ENCODE measurements around the gene AGAP1.

The AGAP1 gene

DNA sequence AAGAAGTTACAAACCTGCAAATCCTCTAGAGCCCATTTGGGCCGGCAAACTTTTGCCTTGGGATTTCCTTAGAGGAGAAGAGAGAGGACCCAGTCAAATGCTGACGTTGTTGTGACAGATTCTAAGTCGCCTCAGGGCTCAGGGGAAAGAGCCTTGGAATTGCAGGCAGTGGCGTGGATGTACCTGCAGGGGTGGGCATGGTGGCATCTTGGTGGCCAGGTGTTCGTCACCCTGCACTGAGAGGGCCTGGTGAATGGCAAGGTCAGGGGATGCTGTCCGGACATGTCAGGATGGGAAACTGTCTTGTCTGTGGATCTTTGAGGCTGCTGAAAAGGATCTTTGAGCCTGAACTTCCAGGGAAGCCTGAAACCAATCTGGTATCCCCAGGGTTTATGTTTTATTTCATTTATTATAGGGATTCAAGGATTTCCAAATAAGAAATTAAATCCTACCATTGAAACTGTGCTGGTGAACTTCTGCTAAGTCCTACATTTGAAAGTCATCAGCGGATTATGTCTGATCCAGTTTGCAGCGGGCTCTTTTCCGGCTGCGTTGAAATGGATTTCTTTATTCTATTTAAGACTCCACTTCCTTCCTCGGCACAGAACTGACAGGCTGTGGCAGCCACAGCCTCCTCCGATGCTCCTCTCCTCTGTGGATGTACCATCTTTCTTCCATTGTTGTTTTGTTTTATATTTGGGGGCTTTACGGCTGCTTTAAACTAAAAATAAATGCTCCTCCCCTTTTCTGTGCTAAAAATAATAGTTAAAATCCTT, 207.6 kb downstream of the AGAP1 start:
- WGBS, 2 experiments = 92 to 94% methylated on average over 11 to 12 of the region's 13 CpGs
- Histone ChIP-seq H3K9me3 (ENCODE audit: control insufficient read depth, low read length) (peaks cover 2% of the 10 kb centered on the region), H3K4me1 (ENCODE audit: control insufficient read depth, insufficient read depth, low read length) (peaks cover 16% of the 10 kb centered on the region), H3K27me3 (ENCODE audit: control insufficient read depth, insufficient read depth, low read length, poor library complexity, severe bottlenecking) (no peaks in the 10 kb centered on the region), H3K36me3 (ENCODE audit: control insufficient read depth, insufficient read depth, low read length) (no peaks in the 10 kb centered on the region), H3K27ac (ENCODE audit: insufficient read depth, low read depth, low read length, poor library complexity, severe bottlenecking) (no peak overlapping the region), H3K4me3 (ENCODE audit: insufficient read depth, low read depth, low read length) (no peak overlapping the region)

DNA sequence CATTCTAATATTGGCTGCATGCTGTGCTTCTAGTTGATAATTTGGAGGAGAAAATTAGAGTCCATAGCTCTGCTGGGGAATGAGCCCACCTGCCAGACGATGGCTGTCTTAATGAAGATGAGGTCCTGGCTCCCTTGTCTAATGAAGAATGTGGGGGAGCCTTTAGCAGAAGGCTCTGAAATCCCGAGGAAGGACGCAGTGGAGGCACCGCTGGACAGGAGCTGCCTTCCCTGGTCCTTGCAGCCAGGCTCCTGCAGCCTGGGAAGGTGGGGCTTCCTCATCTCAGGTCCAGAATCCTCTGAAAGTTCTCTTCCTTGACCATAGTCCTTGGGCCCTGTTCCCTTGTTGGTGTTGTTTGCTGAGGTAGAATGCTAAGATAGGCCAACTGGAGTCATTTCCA, 208.3 kb downstream of the AGAP1 start:
- WGBS, 2 experiments = 78 to 84% methylated on average over 4 of the region's 4 CpGs
- Histone ChIP-seq H3K36me3 (ENCODE audit: control insufficient read depth, insufficient read depth, low read length) (no peaks in the 10 kb centered on the region), H3K27ac (ENCODE audit: insufficient read depth, low read depth, low read length, poor library complexity, severe bottlenecking) (no peak overlapping the region), H3K4me3 (ENCODE audit: insufficient read depth, low read depth, low read length) (no peak overlapping the region), H3K4me1 (ENCODE audit: control insufficient read depth, insufficient read depth, low read length) (peaks cover 16% of the 10 kb centered on the region), H3K27me3 (ENCODE audit: control insufficient read depth, insufficient read depth, low read length, poor library complexity, severe bottlenecking) (no peaks in the 10 kb centered on the region), H3K9me3 (ENCODE audit: control insufficient read depth, low read length) (peaks cover 2% of the 10 kb centered on the region)

DNA sequence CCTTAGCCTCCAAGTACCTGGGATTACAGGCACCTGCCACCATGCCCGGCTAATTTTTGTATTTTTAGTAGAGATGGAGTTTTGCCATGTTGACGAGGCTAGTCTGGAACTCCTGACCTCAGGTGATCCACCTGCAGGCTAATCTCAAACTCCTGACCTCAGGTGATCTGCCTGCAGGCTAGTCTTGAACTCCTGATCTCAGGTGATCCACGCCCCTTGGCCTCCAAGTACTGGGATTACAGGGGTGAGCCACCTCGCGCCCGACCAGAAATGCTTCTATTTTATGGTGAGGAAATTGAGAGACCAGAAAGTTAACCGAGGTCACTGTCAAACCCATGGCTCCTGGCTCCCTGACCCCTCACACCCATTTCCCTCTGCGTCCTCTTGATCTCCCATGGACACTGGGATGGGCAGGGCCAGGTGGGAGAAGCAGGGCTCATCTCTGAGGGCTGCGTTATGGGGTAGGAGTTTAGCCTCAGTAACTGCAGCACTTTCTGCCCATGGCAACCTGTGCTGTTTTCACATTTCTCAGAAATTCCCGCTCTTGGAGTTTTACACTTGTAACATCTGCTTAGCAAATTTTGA, 210.0 kb downstream of the AGAP1 start:
- no peaks in the 10 kb centered on the region for H3K27me3 ChIP-seq (ENCODE audit: control insufficient read depth, insufficient read depth, low read length, poor library complexity, severe bottlenecking)
- H3K27ac ChIP-seq (ENCODE audit: insufficient read depth, low read depth, low read length, poor library complexity, severe bottlenecking) = no peak overlapping the region
- H3K9me3 ChIP-seq (ENCODE audit: control insufficient read depth, low read length) = no peaks in the 10 kb centered on the region
- no peaks in the 10 kb centered on the region for H3K36me3 ChIP-seq (ENCODE audit: control insufficient read depth, insufficient read depth, low read length)
- H3K4me1 ChIP-seq (ENCODE audit: control insufficient read depth, insufficient read depth, low read length) = peaks cover 16% of the 10 kb centered on the region
- no peak overlapping the region for H3K4me3 ChIP-seq (ENCODE audit: insufficient read depth, low read depth, low read length)
- WGBS, 2 experiments = 92 to 94% methylated on average over 10 of the region's 10 CpGs

DNA sequence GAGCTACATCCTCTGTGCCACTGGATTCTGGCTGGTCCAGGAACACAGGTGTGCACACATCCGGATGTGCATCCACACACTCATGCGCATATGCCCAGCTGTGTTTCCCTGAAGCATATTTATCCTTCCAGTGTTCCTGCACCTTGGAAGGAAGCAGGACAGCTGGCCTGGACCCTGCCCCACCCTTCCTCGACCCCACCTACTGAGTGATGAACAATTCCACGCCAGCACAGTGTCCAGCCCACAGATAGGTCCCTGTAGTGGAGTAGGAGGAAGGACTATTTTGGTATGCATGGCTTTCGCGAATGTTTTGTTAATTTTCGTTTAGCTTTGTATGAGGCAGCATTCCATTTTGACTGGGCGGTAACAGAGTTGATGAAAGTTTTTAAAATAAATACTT, 211.5 kb downstream of the AGAP1 start:
- Histone ChIP-seq H3K36me3 (ENCODE audit: control insufficient read depth, insufficient read depth, low read length) (no peaks in the 10 kb centered on the region), H3K4me1 (ENCODE audit: control insufficient read depth, insufficient read depth, low read length) (peaks cover 11% of the 10 kb centered on the region)
- WGBS, 2 experiments = 94% methylated on average over 8 of the region's 8 CpGs

GRCh38 chr2:235706506-235706905, 212.7 kb downstream of the AGAP1 start:
- Histone ChIP-seq H3K4me1 (ENCODE audit: control insufficient read depth, insufficient read depth, low read length) (peaks cover 11% of the 10 kb centered on the region), H3K27ac (ENCODE audit: insufficient read depth, low read depth, low read length, poor library complexity, severe bottlenecking) (no peak overlapping the region), H3K36me3 (ENCODE audit: control insufficient read depth, insufficient read depth, low read length) (peaks cover 3% of the 10 kb centered on the region), H3K27me3 (ENCODE audit: control insufficient read depth, insufficient read depth, low read length, poor library complexity, severe bottlenecking) (no peaks in the 10 kb centered on the region), H3K4me3 (ENCODE audit: insufficient read depth, low read depth, low read length) (no peak overlapping the region), H3K9me3 (ENCODE audit: control insufficient read depth, low read length) (no peaks in the 10 kb centered on the region)
- 96 to 97% methylated on average over 8 of the region's 8 CpGs for WGBS, 2 experiments

More for the DNA sequence above, 211.5 kb downstream of the AGAP1 start:
- Histone ChIP-seq H3K27me3 (ENCODE audit: control insufficient read depth, insufficient read depth, low read length, poor library complexity, severe bottlenecking) (no peaks in the 10 kb centered on the region), H3K4me3 (ENCODE audit: insufficient read depth, low read depth, low read length) (no peak overlapping the region), H3K9me3 (ENCODE audit: control insufficient read depth, low read length) (no peaks in the 10 kb centered on the region), H3K27ac (ENCODE audit: insufficient read depth, low read depth, low read length, poor library complexity, severe bottlenecking) (no peak overlapping the region)

DNA sequence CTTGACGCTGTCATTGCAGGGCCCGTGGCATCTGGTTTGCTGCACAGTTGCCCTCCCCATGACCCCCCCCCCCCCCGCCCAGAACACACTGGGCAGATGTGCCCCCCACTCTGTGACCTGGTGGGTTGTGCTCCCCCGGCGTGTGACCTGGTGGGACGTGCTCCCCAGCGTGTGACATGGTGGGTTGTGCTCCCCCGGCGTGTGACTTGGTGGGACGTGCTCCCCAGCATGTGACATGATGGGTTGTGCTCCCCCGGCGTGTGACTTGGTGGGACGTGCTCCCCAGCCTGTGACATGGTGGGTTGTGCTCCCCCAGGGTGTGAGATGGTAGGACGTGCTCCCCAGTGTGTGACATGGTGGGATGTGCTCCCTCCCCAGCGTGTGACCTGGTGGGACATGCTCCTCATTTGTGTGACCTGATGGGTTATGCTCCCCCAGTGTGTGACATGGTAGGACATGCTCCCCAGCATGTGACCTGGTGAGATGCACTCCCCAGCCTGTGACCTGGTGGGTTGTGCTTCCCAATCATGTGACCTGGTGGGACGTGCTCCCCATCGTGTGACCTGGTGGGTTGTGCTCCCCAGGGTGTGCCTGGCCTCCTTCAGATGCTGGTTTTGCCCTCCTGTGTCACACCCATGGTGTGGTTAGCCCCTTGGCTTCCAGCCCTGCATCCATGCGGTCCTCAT, 213.7 kb downstream of the AGAP1 start:
- Histone ChIP-seq H3K27me3 (ENCODE audit: control insufficient read depth, insufficient read depth, low read length, poor library complexity, severe bottlenecking) (no peaks in the 10 kb centered on the region), H3K27ac (ENCODE audit: insufficient read depth, low read depth, low read length, poor library complexity, severe bottlenecking) (no peak overlapping the region), H3K4me1 (ENCODE audit: control insufficient read depth, insufficient read depth, low read length) (peaks cover 7% of the 10 kb centered on the region), H3K36me3 (ENCODE audit: control insufficient read depth, insufficient read depth, low read length) (peaks cover 3% of the 10 kb centered on the region), H3K9me3 (ENCODE audit: control insufficient read depth, low read length) (no peaks in the 10 kb centered on the region), H3K4me3 (ENCODE audit: insufficient read depth, low read depth, low read length) (no peak overlapping the region)
- WGBS, 2 experiments = 96 to 97% methylated on average over 17 of the region's 18 CpGs

GRCh38 chr2:235709124-235709813, 215.4 kb downstream of the AGAP1 start:
- Histone ChIP-seq H3K27me3 (ENCODE audit: control insufficient read depth, insufficient read depth, low read length, poor library complexity, severe bottlenecking) (no peaks in the 10 kb centered on the region), H3K27ac (ENCODE audit: insufficient read depth, low read depth, low read length, poor library complexity, severe bottlenecking) (no peak overlapping the region), H3K36me3 (ENCODE audit: control insufficient read depth, insufficient read depth, low read length) (peaks cover 3% of the 10 kb centered on the region), H3K9me3 (ENCODE audit: control insufficient read depth, low read length) (no peaks in the 10 kb centered on the region), H3K4me3 (ENCODE audit: insufficient read depth, low read depth, low read length) (no peak overlapping the region), H3K4me1 (ENCODE audit: control insufficient read depth, insufficient read depth, low read length) (peaks cover 5% of the 10 kb centered on the region)
- 92 to 93% methylated on average over 14 of the region's 14 CpGs for WGBS, 2 experiments

GRCh38 chr2:235709969-235710879, 216.4 kb downstream of the AGAP1 start:
- Histone ChIP-seq H3K4me3 (ENCODE audit: insufficient read depth, low read depth, low read length) (no peak overlapping the region), H3K9me3 (ENCODE audit: control insufficient read depth, low read length) (no peaks in the 10 kb centered on the region), H3K36me3 (ENCODE audit: control insufficient read depth, insufficient read depth, low read length) (peaks cover 3% of the 10 kb centered on the region), H3K4me1 (ENCODE audit: control insufficient read depth, insufficient read depth, low read length) (peaks cover 5% of the 10 kb centered on the region), H3K27me3 (ENCODE audit: control insufficient read depth, insufficient read depth, low read length, poor library complexity, severe bottlenecking) (no peaks in the 10 kb centered on the region), H3K27ac (ENCODE audit: insufficient read depth, low read depth, low read length, poor library complexity, severe bottlenecking) (no peak overlapping the region)
- 81 to 82% methylated on average over 27 of the region's 27 CpGs for WGBS, 2 experiments

- no peaks in the 10 kb centered on the region for H3K9me3 ChIP-seq (ENCODE audit: control insufficient read depth, low read length)
- no peaks in the 10 kb centered on the region for H3K27me3 ChIP-seq (ENCODE audit: control insufficient read depth, insufficient read depth, low read length, poor library complexity, severe bottlenecking)
- H3K4me1 ChIP-seq (ENCODE audit: control insufficient read depth, insufficient read depth, low read length) = peaks cover 5% of the 10 kb centered on the region
- H3K4me3 ChIP-seq (ENCODE audit: insufficient read depth, low read depth, low read length) = no peak overlapping the region
- WGBS, 2 experiments = 92 to 96% methylated on average over 11 of the region's 11 CpGs
- H3K27ac ChIP-seq (ENCODE audit: insufficient read depth, low read depth, low read length, poor library complexity, severe bottlenecking) = no peak overlapping the region
- peaks cover 3% of the 10 kb centered on the region for H3K36me3 ChIP-seq (ENCODE audit: control insufficient read depth, insufficient read depth, low read length)
Observed at GRCh38 chr2:235710933-235711332, 217.1 kb downstream of the AGAP1 start.
